ENCODE measurements around the gene GLRA2.

GRCh38 chrX:14712096-14712495, 182.8 kb downstream of the GLRA2 start:
- TF ChIP-seq EP300 (IDR thresholded peaks at IDR 0.05) (no peak), CTCF (IDR thresholded peaks at IDR 0.05) (no peak)

Data from suprapubic skin (tissue), 3 donors.